GM23338 (cell line): ENCODE measurements around the gene TMEM161B. TPM values are rescaled to one million over a fixed set of nuclear protein-coding genes. Genes with fewer than 3 reads are reported as not detected.

Experiments used
- ATAC-seq: fragments of 200-7000 bp; cut with Tn5 transposase; 3 replicates; pipeline ENCODE4 v1.9.1; 2020
- DNase-seq: peaks from one replicate; pipeline ENCODE4 v3.0.0-alpha.2; 2015; ENCODE audit warnings: low spot score
- H2AFZ ChIP-seq: fragments of 200-600 bp; sonication (generic); 2 replicates; pipeline ENCODE4 v1.8.0; 2016; ENCODE audit warnings: antibody characterized with exemption, mild to moderate bottlenecking, moderate library complexity
- H3F3A ChIP-seq: fragments of 200-600 bp; sonication (generic); replicated peaks from 2 replicates; pipeline ENCODE4 v1.8.0; 2017; ENCODE audit warnings: antibody characterized with exemption, mixed run types, low read depth
- H3K27ac ChIP-seq: fragments of 200-600 bp; sonication (generic); 2 replicates; pipeline ENCODE4 v1.6.1; 2016; ENCODE audit warnings: low read depth
- H3K27me3 ChIP-seq: fragments of 200-600 bp; sonication (generic); 2 replicates; pipeline ENCODE4 v1.8.0; 2016; ENCODE audit warnings: mild to moderate bottlenecking, mixed run types, moderate library complexity; ENCODE audit not compliant: insufficient read depth
- H3K36me3 ChIP-seq: fragments of 200-600 bp; sonication (generic); 2 replicates; pipeline ENCODE4 v1.8.0; 2016; ENCODE audit warnings: mild to moderate bottlenecking; ENCODE audit not compliant: insufficient read depth
- H3K4me1 ChIP-seq: fragments of 200-600 bp; sonication (generic); 2 replicates; pipeline ENCODE4 v1.8.0; 2016; ENCODE audit warnings: mild to moderate bottlenecking, moderate library complexity; ENCODE audit not compliant: insufficient read depth
- H3K4me2 ChIP-seq: fragments of 200-600 bp; sonication (generic); 2 replicates; pipeline ENCODE4 v1.7.1; 2017; ENCODE audit warnings: mixed run types
- H3K4me3 ChIP-seq: fragments of 200-600 bp; sonication (generic); 2 replicates; pipeline ENCODE4 v1.6.1; 2016; ENCODE audit warnings: mixed run types
- H3K79me2 ChIP-seq: fragments of 200-600 bp; sonication (generic); replicated peaks from 2 replicates; pipeline ENCODE4 v1.8.0; 2017; ENCODE audit warnings: mild to moderate bottlenecking; ENCODE audit not compliant: insufficient read depth
- H3K9me2 ChIP-seq: fragments of 200-600 bp; sonication (generic); 2 replicates; pipeline ENCODE4 v1.8.0; 2017; ENCODE audit not compliant: insufficient read depth
- H4K20me1 ChIP-seq: fragments of 200-600 bp; sonication (generic); replicated peaks from 2 replicates; pipeline ENCODE4 v1.8.0; 2017; ENCODE audit warnings: mild to moderate bottlenecking; ENCODE audit not compliant: insufficient read depth
- H3K27ac Mint-ChIP-seq: 2 replicates; pipeline ENCODE4 v1.8.0; 2020; ENCODE audit warnings: inconsistent platforms, mild to moderate bottlenecking, moderate library complexity, mixed read lengths
- H3K27me3 Mint-ChIP-seq: 3 replicates; pipeline ENCODE4 v1.8.0; 2022; ENCODE audit warnings: low read depth, mild to moderate bottlenecking, moderate library complexity, mixed read lengths, inconsistent platforms; ENCODE audit not compliant: insufficient read depth, poor library complexity
- H3K36me3 Mint-ChIP-seq: 3 replicates; pipeline ENCODE4 v1.8.0; 2021; ENCODE audit warnings: low read depth, mild to moderate bottlenecking, inconsistent platforms, moderate library complexity, mixed read lengths
- H3K4me1 Mint-ChIP-seq: 3 replicates; pipeline ENCODE4 v1.8.0; 2020; ENCODE audit warnings: mild to moderate bottlenecking, inconsistent platforms, mixed read lengths
- H3K4me3 Mint-ChIP-seq: 3 replicates; pipeline ENCODE4 v1.8.0; 2021; ENCODE audit warnings: moderate library complexity, mild to moderate bottlenecking, inconsistent platforms, mixed read lengths
- H3K9me3 Mint-ChIP-seq: 3 replicates; pipeline ENCODE4 v1.8.0; 2020; ENCODE audit warnings: moderate library complexity, mild to moderate bottlenecking, inconsistent platforms, mixed read lengths
- EZH2 ChIP-seq: fragments of 200-600 bp; sonication (generic); IDR thresholded peaks from one replicate; pipeline ENCODE4 v1.8.0; 2017; ENCODE audit warnings: antibody characterized with exemption, mild to moderate bottlenecking, low read depth; ENCODE audit not compliant: unreplicated experiment
- NANOG ChIP-seq: IDR thresholded peaks from 2 replicates; pipeline ENCODE4 v1.6.1; 2016; ENCODE audit warnings: antibody characterized with exemption, borderline replicate concordance
- POLR2AphosphoS5 ChIP-seq: IDR thresholded peaks from 2 replicates; pipeline ENCODE4 v1.6.1; 2016; ENCODE audit warnings: antibody characterized with exemption, low read depth
- STAT1 ChIP-seq: IDR thresholded peaks from one replicate; pipeline ENCODE4 v1.6.1; 2016; ENCODE audit warnings: antibody characterized with exemption; ENCODE audit not compliant: unreplicated experiment
- ZNF331 ChIP-seq: fragments of 250-450 bp; sonication (Bioruptor Pico); IDR thresholded peaks from 2 replicates; pipeline ENCODE4 v1.5.0; 2020; ENCODE audit warnings: low read depth, mild to moderate bottlenecking, moderate library complexity
- polyA plus RNA-seq: library from polyadenylated mRNA; unstranded; fragments of >200 nt; fragmentation: Nextera tagmentation; extraction: Ambion mirVana; gene quantifications from 2 replicates; pipeline ENCODE4 v1.2.1, GENCODE V29; 2016
- total RNA-seq: library from RNA; depleted of rRNA; stranded (reverse); fragments of >200 nt; shearing (Covaris generic); gene quantifications from 2 replicates; pipeline ENCODE4 v1.2.3, GENCODE V29; 2014
- TF ChIP-seq, protein P1 (sequence below): IDR thresholded peaks from one replicate; pipeline ENCODE4 v1.6.1; 2018; ENCODE audit warnings: antibody characterized with exemption; ENCODE audit not compliant: unreplicated experiment
- TF ChIP-seq, protein P2 (sequence below): IDR thresholded peaks from 2 replicates; pipeline ENCODE4 v1.6.1; 2016; ENCODE audit warnings: antibody characterized with exemption
- TF ChIP-seq, protein P3 (sequence below): fragments of 250-450 bp; sonication (Bioruptor Pico); IDR thresholded peaks from 2 replicates; pipeline ENCODE4 v1.5.0; 2020; ENCODE audit warnings: mild to moderate bottlenecking, moderate library complexity

TMEM161B gene
- total and polyA plus RNA-seq, 2 experiments from 2014 or later: 11.9 to 25.5 TPM

DNA sequence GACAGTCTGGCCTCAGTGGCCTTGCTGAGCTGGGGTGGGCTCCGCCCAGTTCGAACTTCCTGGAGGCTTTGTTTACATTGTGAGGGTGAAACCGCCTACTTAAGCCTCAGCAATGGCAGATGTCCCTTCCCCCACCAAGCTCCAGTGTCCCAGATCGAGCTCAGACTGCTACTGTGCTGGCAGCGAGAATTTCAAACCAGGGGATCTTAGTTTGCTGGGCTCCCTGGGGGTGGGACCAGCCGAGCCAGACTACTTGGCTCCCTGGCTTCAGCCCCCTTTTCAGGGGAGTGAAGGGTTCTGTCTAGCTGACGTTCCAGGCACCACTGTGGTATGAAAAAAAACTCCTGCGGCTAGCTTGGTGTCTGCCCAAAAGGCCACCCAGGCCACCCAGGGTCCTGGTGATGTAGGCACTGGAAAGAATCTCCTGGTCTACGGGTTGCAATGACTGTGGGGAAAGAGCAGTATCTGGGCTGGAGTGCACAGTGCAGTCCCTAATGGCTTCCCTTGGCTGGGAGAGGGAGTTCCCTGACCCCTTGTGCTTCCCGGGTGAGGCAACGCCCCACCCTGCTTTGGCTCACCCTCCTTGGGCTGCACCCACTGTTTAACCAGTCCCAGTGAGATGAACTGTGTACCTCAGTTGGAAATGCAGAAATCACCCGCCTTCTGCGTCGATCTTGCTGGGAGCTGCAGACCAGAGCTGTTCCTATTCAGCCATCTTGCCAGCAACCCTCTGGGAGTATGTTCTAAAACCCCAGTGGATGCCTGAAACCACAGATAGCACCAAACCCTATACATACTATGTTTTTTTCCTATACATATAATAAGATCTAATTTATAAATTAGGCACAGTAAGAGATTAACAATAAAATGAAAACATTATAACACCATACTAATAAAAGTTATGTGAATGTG lies 95.5 kb downstream of the TMEM161B start (continued):
- TF ChIP-seq, protein P1, sequence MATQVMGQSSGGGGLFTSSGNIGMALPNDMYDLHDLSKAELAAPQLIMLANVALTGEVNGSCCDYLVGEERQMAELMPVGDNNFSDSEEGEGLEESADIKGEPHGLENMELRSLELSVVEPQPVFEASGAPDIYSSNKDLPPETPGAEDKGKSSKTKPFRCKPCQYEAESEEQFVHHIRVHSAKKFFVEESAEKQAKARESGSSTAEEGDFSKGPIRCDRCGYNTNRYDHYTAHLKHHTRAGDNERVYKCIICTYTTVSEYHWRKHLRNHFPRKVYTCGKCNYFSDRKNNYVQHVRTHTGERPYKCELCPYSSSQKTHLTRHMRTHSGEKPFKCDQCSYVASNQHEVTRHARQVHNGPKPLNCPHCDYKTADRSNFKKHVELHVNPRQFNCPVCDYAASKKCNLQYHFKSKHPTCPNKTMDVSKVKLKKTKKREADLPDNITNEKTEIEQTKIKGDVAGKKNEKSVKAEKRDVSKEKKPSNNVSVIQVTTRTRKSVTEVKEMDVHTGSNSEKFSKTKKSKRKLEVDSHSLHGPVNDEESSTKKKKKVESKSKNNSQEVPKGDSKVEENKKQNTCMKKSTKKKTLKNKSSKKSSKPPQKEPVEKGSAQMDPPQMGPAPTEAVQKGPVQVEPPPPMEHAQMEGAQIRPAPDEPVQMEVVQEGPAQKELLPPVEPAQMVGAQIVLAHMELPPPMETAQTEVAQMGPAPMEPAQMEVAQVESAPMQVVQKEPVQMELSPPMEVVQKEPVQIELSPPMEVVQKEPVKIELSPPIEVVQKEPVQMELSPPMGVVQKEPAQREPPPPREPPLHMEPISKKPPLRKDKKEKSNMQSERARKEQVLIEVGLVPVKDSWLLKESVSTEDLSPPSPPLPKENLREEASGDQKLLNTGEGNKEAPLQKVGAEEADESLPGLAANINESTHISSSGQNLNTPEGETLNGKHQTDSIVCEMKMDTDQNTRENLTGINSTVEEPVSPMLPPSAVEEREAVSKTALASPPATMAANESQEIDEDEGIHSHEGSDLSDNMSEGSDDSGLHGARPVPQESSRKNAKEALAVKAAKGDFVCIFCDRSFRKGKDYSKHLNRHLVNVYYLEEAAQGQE: no peak
- TF ChIP-seq NANOG (no peak), ZNF331 (no peak), POLR2AphosphoS5 (no peak)
- TF ChIP-seq, protein P2, sequence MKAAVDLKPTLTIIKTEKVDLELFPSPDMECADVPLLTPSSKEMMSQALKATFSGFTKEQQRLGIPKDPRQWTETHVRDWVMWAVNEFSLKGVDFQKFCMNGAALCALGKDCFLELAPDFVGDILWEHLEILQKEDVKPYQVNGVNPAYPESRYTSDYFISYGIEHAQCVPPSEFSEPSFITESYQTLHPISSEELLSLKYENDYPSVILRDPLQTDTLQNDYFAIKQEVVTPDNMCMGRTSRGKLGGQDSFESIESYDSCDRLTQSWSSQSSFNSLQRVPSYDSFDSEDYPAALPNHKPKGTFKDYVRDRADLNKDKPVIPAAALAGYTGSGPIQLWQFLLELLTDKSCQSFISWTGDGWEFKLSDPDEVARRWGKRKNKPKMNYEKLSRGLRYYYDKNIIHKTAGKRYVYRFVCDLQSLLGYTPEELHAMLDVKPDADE: no peak

DNA sequence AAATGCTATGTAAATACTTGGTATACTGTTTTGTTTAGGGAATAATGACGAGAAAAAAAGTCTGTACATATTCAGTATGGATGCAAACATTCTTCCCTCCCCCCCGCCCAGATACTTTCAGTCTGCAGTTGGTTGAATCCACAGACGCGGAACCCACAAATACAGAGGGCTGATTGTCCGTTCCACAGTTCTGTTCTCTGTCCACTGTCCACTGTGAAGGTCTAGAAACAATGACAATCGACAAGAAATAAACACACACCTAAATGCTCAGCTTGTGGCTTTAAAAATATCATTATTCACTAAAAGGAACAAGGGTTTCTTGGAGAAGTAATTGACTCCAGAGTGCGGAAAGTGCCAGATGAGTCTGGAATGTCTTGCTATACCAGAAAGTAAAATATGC lies 109.1 kb downstream of the TMEM161B start:
- Histone ChIP-seq H3K4me1 (no peaks in the 10 kb centered on the region), H4K20me1 (no peaks in the 10 kb centered on the region), H3K27ac (no peak overlapping the region), H3K79me2 (no peaks in the 10 kb centered on the region), H3K27me3 (no peaks in the 10 kb centered on the region), H3K36me3 (no peaks in the 10 kb centered on the region), H3F3A (no peaks in the 10 kb centered on the region), H3K4me2 (no peak overlapping the region), H3K4me3 (no peak overlapping the region), H2AFZ (no peak overlapping the region), H3K9me2 (no peaks in the 10 kb centered on the region)
- Mint-ChIP-seq H3K27ac (no peak overlapping the region), H3K27me3 (no peaks in the 10 kb centered on the region), H3K4me3 (no peak overlapping the region), H3K4me1 (no peaks in the 10 kb centered on the region), H3K36me3 (no peaks in the 10 kb centered on the region), H3K9me3 (no peaks in the 10 kb centered on the region)
- DNase-seq (no peak), ATAC-seq (no peak)
- TF ChIP-seq STAT1: no peak
- TF ChIP-seq NANOG: no peak
- TF ChIP-seq EZH2: no peak
- TF ChIP-seq, protein P1: no peak
- TF ChIP-seq, protein P3, sequence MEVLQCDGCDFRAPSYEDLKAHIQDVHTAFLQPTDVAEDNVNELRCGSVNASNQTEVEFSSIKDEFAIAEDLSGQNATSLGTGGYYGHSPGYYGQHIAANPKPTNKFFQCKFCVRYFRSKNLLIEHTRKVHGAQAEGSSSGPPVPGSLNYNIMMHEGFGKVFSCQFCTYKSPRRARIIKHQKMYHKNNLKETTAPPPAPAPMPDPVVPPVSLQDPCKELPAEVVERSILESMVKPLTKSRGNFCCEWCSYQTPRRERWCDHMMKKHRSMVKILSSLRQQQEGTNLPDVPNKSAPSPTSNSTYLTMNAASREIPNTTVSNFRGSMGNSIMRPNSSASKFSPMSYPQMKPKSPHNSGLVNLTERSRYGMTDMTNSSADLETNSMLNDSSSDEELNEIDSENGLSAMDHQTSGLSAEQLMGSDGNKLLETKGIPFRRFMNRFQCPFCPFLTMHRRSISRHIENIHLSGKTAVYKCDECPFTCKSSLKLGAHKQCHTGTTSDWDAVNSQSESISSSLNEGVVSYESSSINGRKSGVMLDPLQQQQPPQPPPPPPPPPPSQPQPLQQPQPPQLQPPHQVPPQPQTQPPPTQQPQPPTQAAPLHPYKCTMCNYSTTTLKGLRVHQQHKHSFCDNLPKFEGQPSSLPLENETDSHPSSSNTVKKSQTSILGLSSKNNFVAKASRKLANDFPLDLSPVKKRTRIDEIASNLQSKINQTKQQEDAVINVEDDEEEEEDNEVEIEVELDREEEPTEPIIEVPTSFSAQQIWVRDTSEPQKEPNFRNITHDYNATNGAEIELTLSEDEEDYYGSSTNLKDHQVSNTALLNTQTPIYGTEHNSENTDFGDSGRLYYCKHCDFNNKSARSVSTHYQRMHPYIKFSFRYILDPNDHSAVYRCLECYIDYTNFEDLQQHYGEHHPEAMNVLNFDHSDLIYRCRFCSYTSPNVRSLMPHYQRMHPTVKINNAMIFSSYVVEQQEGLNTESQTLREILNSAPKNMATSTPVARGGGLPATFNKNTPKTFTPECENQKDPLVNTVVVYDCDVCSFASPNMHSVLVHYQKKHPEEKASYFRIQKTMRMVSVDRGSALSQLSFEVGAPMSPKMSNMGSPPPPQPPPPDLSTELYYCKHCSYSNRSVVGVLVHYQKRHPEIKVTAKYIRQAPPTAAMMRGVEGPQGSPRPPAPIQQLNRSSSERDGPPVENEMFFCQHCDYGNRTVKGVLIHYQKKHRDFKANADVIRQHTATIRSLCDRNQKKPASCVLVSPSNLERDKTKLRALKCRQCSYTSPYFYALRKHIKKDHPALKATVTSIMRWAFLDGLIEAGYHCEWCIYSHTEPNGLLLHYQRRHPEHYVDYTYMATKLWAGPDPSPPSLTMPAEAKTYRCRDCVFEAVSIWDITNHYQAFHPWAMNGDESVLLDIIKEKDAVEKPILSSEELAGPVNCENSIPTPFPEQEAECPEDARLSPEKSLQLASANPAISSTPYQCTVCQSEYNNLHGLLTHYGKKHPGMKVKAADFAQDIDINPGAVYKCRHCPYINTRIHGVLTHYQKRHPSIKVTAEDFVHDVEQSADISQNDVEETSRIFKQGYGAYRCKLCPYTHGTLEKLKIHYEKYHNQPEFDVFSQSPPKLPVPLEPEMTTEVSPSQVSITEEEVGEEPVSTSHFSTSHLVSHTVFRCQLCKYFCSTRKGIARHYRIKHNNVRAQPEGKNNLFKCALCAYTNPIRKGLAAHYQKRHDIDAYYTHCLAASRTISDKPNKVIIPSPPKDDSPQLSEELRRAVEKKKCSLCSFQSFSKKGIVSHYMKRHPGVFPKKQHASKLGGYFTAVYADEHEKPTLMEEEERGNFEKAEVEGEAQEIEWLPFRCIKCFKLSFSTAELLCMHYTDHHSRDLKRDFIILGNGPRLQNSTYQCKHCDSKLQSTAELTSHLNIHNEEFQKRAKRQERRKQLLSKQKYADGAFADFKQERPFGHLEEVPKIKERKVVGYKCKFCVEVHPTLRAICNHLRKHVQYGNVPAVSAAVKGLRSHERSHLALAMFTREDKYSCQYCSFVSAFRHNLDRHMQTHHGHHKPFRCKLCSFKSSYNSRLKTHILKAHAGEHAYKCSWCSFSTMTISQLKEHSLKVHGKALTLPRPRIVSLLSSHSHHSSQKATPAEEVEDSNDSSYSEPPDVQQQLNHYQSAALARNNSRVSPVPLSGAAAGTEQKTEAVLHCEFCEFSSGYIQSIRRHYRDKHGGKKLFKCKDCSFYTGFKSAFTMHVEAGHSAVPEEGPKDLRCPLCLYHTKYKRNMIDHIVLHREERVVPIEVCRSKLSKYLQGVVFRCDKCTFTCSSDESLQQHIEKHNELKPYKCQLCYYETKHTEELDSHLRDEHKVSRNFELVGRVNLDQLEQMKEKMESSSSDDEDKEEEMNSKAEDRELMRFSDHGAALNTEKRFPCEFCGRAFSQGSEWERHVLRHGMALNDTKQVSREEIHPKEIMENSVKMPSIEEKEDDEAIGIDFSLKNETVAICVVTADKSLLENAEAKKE (CRISPR knock-in tag): no peak
- no peak for TF ChIP-seq POLR2AphosphoS5
